Astrocyte of the cerebellum (primary cell): ENCODE data around the gene MAMDC2.
"Not testable (repeated sequence)": the region's sequence is repeated elsewhere in the genome, so short reads cannot be mapped to it uniquely, and the experiment has no call there.

Experiments used
- DNase-seq: peaks from one replicate; pipeline ENCODE4 v3.0.0-alpha.2; 2011; ENCODE audit warnings: low read depth
- H3K4me3 ChIP-seq: 2 replicates; pipeline ENCODE4 v1.5.1; 2011; ENCODE audit warnings: mild to moderate bottlenecking, low read depth, low read length, moderate library complexity
- in situ Hi-C: cut with HindIII; loops from 2 replicates; pipeline ENCODE4 v1.10.0; 2017; ENCODE audit warnings: low sequenced_read_pairs
- TF ChIP-seq, protein P1 (sequence below): IDR thresholded peaks from 2 replicates; pipeline ENCODE4 v1.5.1; 2012; ENCODE audit warnings: low read length, low read depth, moderate library complexity, mild to moderate bottlenecking; ENCODE audit errors: missing control alignments

The MAMDC2 gene

DNA sequence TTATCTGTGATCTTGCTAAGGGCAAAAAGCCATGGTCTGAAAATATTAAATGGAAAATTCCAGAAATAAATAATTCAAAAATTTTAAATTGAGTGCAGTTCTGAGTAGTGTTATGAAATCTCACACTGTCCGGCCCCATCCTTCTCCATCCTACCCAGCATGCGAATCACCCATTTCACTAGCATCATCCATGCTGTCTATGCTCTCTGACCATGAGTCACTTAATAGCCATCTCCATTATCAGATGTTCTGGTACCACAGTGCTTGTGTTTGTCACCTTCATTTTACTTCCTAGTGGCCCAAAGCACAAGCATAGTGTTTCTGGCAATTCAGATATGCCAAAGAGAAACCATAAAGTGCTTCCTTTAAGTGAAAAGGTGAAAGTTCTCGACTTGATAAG lies 151.8 kb downstream of the MAMDC2 start:
- in situ Hi-C loops, result no loop called here
- DNase-seq, result no peak
- TF ChIP-seq, protein P1, sequence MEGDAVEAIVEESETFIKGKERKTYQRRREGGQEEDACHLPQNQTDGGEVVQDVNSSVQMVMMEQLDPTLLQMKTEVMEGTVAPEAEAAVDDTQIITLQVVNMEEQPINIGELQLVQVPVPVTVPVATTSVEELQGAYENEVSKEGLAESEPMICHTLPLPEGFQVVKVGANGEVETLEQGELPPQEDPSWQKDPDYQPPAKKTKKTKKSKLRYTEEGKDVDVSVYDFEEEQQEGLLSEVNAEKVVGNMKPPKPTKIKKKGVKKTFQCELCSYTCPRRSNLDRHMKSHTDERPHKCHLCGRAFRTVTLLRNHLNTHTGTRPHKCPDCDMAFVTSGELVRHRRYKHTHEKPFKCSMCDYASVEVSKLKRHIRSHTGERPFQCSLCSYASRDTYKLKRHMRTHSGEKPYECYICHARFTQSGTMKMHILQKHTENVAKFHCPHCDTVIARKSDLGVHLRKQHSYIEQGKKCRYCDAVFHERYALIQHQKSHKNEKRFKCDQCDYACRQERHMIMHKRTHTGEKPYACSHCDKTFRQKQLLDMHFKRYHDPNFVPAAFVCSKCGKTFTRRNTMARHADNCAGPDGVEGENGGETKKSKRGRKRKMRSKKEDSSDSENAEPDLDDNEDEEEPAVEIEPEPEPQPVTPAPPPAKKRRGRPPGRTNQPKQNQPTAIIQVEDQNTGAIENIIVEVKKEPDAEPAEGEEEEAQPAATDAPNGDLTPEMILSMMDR, result no peak
- no peak overlapping the region for H3K4me3 ChIP-seq

DNA sequence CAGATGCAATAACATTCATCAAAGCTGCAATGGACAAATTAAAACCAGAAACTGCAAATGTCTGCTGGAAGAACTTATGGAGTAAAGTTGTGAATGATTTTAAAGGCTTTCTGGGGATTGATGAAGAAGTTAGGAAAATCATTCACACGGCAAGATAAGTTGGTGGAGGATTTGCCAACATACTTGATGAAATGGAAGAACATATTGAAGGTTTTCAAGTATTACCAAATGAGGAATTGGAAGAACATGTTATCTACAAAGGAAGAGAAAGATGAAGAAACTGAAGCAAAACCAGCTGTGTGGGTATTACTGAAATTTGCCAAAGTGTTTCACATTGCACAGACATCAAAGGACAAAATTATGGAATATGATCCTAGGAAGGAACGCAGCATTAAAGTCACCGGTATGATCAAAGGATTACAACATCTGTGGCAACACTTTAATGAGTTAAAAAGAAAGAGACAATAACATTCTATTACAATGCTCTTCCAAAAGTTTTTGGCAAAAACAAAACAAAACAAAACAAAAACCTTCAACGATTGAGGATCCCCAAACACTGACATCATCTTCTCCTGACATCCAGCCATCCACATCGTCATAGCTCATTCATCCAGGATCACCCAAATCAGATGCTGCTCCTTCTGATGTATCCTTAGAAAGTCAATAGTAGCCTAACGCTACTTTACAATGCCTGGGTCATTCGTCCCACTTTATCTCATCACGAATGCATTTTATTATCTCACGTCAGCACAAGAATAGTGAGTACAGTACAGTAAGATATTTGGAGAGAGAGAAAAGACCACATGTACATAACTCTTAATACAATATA lies 153.8 kb downstream of the MAMDC2 start:
- TF ChIP-seq, protein P1, result no peak
- H3K4me3 ChIP-seq, result no peak overlapping the region
- DNase-seq, result no peak
- in situ Hi-C loops, result no loop called here

DNA sequence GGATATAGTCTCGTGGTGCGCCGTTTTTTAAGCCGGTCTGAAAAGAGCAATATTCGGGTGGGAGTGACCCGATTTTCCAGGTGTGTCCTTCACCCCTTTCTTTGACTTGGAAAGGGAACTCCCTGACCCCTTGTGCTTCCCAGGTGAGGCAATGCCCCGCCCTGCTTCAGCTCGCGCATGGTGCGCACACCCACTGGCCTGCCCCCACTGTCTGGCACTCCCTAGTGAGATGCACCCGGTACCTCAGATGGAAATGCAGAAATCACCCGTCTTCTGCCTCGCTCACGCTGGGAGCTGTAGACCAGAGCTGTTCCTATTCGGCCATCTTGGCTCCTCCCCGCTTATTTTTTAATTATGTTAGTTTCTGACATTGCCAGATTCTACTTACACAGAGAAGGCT lies 161.1 kb downstream of the MAMDC2 start:
- DNase-seq, in situ Hi-C loops, H3K4me3 ChIP-seq: not testable (repeated sequence)

DNA sequence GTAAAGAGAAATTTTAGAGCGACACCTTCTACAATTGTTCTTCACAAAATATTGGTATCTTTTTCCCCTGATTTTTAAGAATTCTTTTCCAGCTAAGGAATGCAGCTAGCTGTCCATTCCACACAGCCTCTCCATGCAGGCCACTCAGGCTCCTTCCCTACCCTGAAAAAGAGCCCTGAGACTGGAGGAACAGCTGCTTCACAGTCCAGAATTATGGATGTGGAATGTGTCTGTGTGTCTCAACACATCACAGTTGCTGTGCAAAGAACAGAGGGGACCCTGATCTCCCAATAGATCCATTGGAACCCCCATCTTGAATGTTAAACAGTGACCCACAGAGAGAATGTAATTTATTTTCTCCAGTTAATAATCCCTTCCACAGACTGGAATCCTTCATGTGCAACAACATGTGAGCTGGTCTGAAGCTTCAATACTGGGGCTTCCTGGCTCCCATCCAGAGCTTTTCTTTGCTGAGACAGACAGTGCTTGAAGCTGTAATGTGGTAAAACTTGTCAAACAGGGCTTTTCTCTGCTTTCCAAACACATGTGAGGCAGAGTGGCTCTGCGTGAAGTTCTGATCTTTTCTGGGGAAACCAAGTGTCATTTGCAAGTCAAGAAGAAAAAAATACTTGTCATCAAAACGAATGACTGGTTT lies 161.8 kb downstream of the MAMDC2 start:
- in situ Hi-C loops, result no loop called here
- DNase-seq, result no peak
- TF ChIP-seq, protein P1, result no peak
- H3K4me3 ChIP-seq, result no peak overlapping the region

DNA sequence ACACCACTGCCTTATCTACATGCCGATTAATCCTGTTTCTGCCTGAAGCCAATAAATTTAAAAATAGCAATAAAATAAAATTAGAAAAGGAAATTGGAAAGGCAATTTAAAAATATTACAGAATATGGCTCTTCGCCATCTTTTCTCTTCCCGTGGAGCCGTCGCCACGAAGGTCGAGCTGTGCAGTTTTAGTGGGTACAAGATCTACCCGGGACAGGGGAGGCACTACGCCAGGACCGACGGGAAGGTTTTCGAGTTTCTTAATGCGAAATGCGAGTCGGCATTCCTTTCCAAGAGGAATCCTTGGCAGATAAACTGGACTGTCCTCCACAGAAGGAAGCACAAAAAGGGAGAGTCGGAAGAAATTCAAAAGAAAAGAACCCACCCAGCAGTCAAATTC lies 173.4 kb downstream of the MAMDC2 start:
- no peak for DNase-seq
- TF ChIP-seq, protein P1, result no peak
- no peak overlapping the region for H3K4me3 ChIP-seq
- in situ Hi-C loops, result no loop called here

DNA sequence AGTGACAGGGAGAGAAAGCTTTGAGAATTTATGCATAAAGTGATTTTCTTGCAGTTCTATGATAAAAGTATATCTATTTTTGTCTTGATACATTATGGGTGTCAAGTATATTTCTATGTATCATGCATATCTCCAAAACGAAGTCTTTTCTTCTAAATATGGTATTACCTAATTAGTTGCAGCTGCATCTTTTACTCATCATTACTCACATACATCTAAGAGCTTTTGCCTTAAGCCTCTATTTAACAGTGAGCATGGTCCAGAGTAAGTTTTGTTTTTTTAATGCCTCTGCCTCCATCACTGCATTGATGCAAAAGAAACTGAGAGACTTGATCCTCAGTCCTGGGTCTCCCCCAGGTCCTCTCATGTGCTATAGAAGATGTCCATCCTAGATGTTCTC lies 175.1 kb downstream of the MAMDC2 start:
- DNase-seq, result no peak
- H3K4me3 ChIP-seq, result no peak overlapping the region
- TF ChIP-seq, protein P1, result no peak
- in situ Hi-C loops, result no loop called here

DNA sequence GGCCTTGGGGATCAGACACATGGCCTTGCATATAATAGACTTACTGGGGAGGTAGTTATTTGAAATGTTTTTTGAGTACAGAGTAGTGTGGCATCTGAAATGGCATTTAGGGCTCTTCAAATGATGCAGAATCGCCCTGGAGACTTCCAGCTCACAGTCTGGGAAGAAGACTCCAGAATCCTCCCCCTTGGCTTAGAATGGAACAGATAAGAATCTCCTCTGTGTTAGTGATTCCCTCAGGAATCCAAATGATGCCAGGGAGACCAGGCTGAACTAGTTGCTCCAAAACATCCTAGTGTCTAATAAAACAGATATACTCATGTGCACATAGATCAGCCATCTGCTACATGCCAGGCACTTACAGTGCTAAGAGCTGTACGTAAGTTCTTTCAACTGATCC lies 176.6 kb downstream of the MAMDC2 start:
- in situ Hi-C loops, result no loop called here
- no peak overlapping the region for H3K4me3 ChIP-seq
- TF ChIP-seq, protein P1, result no peak
- no peak for DNase-seq
